HG02885 (cell line): ENCODE data around the gene ARHGAP12.

Experiments
- ATAC-seq: cut with Tn5 transposase; IDR thresholded peaks from one replicate; pipeline ENCODE4 v1.9.1; 2021; ENCODE audit warnings: mild to moderate bottlenecking; ENCODE audit not compliant: unreplicated experiment, poor library complexity

Gene ARHGAP12

DNA sequence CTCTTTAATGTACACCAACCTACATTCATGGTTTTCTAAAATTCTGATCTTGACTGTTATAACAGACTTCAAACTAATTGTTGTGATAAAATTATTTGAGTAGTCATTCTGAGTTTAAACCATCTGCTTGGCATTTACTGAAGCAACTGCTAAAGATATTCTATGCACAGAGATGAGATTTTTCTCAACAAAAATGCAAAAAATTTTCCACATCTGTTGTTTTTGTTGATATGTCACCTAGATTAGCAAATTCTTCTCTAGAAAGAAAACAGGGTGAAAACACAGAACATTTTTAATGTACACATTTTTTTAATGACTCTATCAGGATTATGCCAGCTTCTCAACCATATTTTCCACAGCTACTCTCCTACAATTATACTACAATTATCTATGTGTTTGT is 42.7 kb downstream of the ARHGAP12 start:
- ATAC-seq = no peak

DNA sequence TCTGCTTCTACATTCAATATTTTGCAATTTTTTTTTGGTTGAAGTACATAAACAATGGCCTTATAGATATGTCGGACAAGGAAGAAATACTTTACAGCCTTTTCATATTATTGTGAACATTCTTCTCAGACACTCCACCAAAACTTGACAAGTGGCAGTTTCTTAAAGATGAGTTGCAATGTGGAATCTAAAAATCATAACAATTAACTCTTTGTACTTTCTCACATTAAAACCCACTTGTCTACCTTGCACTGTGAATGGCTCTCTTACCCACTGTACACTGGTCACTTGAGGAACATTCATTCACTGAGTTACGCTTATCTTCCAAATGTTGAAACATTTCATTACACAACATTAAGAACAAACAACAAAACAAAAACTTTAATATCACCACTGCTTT is 44.2 kb downstream of the ARHGAP12 start:
- ATAC-seq = no peak

- no peak for ATAC-seq
Observed at GRCh38 chr10:31883397-31883796, 45.2 kb downstream of the ARHGAP12 start.

DNA sequence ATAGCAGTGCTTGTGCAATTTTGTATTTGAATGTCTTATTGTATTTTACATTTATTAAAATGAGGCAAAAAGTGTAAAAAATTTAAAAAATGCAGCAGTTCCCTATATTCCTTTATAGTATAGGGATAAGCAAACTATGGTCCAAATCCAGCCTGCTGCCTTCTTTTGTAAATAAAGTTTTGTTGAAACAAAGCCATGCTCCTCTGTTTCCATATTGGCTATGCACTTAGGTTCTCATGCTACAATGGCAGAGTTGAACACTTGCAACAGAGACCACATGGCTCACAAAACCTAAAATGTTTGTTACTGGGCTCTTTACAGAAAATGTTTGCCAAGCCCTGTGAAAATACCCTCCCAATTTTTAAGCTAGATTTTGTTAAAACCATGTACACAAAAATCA is 50.1 kb downstream of the ARHGAP12 start:
- ATAC-seq = no peak

- ATAC-seq = peak; percentile 55
Observed at GRCh38 chr10:31876652-31877352, 51.8 kb downstream of the ARHGAP12 start.

DNA sequence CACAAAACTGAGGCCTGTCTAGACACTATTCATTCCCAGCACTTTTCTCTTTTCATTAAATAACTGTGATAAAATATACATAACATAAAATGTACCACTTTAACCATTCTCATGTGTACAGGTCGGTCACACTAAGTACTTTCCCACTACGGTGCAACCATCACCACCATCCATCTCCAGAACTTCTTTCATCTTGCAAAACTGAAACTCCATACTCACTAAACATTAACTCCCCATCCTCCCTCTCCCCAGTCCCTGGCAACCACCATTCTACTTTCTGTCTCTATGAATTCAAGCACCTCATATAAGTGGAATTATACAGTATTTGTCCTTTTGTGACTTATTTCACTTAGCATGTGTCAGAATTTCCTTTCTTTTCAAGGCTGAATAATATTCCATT is 53.0 kb downstream of the ARHGAP12 start:
- no peak for ATAC-seq

GRCh38 chr10:31873724-31874123 is 54.9 kb downstream of the ARHGAP12 start:
- ATAC-seq = no peak

DNA sequence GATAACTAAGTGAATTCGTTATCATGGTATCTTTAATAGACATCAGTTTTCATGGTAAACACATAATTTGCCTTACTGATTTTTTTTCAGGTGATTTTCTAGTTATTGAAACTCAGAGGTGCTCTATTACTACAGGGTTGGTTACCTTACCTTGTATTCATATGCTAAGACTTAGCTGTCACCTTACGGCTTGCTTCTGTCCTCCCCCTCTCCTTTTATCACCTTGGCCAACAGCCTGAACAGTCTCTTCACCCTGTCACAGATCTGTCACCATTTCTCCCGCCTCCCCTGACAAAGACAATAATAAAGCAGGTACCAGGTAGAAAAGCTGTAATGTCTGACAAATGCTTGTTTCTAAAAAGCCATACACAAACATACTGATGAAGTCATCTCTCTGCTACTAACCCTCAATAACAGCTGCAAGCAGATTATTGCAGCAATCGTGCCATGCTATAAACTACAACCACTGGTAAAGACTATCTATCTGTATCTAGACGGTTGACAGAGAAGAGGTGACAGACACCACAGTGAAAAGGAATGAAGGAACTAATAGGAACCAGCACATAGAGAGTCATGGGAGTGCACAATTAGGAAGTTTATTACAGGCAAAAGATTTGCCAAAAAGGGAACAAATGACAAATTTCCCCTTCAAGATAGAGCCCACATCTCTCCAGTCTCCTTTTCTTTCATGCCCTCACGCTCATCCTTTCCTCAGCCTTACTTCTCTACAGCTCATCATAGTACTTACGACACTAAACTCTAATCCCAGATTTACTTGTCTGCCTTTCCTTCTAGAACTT is 57.2 kb downstream of the ARHGAP12 start:
- no peak for ATAC-seq

GRCh38 chr10:31867646-31868045 is 61.0 kb downstream of the ARHGAP12 start:
- no peak for ATAC-seq

DNA sequence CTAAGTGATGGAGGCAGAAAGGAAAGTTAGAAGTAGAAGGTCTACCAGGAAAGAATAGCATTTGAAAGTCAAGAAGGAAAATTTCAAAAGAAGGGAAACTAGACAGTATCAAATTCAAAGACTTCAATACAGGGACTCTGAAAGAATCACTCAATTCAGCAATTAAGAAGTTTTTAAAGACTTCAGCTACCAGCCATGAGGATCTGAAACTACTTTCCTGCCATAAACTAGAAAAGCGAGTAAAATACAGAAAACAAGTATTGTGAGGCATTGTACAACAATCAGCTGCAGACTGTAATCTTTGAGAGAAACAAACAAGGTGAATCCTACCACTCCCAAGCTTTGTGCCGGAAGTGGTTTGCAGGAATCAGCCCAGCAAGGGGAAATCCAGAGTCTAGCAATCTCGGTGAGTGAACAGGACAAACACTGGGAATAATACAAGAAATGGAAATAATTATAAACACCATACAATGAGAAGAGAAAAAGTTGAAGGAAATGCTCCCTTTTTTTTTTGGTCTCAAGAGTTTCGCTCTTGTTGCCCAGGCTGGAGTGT is 62.4 kb downstream of the ARHGAP12 start:
- ATAC-seq = no peak

DNA sequence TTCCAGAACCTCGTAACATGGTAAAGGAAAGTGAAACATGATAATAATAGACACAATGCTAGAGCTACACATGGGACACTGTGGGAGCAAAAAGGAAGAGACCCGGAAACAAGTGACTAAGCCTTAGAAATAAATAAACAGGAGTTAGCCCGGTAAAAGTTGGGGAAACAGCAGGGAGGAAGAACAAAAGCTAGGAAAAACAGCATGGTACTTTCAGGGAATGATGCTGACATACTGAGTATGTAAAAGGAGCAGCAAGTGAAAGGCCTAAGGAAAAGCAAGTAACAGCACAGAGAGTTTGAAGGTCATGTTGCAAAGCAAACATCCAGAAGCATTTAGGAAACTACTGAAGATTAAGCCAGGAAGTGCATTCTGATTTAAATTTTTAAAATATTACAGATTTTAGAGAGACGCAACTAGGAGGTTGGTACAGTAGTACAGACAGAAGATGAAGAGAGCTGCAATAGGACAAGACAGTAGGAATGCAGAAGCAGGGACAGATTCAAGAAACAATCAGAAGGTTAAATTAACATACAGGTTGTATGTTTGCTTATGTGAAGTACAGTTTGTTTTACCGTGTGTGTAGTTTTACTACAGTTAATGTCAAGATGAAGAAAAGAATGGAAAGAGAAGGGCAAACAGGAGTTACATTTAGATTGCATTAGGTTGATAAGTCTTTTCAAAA is 63.7 kb downstream of the ARHGAP12 start:
- ATAC-seq = no peak

DNA sequence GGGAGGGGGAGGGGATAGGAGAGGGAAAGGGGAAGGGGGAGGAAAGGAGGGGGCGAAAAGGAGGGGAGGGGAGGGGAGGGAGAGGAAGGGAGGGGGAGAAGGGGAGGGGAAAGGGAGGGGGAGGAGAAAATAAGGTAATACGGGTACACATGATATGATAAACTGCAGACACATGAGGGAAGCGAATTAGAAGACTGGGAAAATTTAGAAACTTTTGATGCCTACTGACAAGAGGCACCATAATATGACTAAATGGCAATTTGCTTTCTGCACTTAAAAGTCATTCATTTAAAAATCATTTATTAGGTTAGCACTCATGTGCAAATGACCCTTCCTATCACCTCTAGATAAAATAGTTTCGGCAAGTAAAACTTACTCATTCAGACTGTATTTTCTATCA is 73.6 kb downstream of the ARHGAP12 start:
- ATAC-seq = no peak

GRCh38 chr10:31853629-31854028 is 75.0 kb downstream of the ARHGAP12 start:
- ATAC-seq = no peak

DNA sequence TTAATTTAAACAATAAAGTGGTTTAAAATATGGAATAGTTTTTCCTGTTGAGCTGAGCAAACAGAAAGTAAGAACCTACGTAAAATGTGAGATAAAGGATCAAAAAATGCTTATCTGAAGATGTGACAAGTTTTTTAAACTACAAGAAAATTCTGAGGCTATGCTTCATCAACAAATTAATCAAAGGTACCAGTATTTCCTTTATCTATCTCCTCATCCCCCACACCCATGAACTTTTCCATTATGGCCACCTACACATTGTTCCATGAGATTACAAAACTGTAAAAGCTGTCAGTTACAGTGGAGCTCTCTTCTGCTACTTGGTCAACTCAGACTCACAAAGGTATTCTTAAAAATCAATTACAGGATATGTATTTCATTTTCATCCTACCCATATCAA is 77.4 kb downstream of the ARHGAP12 start:
- no peak for ATAC-seq

DNA sequence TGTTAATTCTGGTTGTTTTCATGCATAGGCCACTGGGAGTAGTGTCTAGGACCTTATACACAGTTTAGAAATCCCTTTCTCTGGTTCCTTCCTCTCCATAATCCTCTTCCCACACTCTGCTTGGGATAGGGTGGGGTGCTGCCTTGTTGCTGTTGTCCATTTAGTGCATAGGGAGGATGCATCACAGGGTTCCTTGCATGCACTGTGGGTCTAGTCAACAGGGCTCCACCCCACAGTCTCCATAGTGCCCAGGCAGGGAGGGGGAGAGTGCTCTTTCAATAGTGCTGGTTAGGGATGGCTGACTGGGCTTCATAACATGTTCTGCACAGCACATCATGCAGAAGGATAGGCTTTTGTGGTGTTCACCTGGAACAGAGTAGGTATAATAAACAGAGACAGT is 81.1 kb downstream of the ARHGAP12 start:
- no peak for ATAC-seq

DNA sequence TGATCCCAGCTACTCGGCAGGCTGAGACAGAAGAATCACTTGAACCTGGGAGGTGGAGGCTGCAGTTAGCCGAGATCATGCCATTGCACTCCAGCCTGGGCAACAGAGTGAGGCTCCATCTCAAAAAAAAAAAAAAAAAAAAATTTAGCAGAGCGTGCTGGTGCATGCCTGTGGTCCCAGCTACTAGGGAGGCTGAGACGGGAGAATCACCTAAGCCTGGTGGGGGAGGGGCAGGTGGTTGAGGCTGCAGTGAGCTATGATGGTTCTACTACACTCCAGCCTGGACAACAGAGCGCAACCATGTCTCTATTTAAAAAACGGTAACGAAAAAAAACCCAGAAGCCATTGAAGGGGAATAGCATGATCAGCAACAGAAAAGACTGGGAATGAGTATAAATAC is 89.9 kb downstream of the ARHGAP12 start:
- no peak for ATAC-seq

DNA sequence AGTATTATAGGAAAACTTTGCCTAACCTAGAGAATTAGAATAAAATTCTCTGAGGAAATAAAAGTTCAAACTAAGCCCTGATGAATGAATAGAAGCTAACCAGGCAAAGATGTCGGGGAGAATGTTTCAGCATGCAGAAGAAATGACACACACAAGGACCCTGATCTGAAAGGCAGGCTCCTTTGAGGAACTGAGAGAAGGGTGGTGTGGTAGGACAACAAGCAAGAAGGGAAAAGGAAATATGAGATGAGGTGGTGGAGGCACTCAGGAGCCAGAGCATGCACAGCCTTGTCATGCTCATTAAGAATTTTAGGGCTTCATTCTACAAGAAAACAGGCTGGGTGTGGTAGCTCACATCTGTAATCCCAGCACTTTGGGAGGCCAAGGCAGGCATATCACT is 90.6 kb downstream of the ARHGAP12 start:
- ATAC-seq = no peak

DNA sequence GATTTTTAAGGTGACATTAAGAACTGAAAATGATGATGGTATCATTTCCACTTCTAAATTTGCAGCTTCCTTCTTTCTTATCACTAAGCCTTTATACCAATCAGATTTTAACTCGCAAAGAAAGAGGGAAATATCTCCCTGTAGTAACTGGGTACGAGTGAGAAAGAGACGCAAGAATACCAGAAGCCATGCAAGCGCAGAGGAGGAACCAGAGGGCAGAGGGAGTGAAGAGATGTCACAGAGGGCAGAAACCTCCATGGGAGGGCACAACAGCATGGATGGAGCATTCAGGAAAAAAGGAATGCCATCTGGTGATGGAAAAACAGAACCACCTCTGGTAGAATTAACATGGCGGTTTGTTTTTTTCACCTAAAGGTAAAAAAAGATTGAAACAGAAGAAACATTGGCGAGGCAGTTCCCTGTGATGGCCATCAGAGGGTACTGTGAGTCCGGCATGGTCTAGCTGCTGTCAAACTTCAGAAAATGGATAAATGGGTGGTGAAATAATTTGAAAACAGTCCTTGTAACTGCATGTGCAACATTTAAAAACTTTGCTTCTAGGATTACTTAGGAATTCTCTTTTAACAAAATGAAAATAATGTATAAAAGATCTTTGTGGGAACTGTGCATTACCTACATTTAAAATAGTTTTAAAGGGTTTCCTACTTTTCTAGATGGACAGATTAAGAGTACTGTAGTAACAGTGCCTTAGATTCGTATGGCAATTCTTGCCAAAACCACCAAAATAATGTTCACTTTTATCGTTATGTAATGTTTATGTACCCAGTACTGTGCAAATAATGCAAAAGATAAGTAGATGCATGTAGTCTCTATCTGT is 91.8 kb downstream of the ARHGAP12 start:
- ATAC-seq = peak; percentile 83

DNA sequence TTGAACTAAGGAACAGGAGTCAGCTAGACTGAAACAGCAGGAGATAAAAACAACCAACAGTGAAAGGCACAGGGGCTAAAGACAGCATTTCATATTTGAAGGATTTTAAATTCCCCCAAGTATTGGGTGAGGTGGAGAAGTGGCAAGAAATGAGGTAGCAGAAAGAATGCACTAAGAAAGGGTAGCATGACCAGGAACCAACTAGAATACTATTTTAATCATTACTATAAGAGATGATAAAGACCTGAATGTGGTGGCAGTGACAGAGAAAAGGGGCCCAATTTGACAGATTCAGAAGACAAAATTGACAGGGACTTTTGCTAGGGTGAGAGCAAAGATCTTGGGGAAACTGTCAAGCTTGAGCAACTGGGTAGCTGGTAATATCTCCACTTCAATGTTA is 94.9 kb downstream of the ARHGAP12 start:
- ATAC-seq = no peak

DNA sequence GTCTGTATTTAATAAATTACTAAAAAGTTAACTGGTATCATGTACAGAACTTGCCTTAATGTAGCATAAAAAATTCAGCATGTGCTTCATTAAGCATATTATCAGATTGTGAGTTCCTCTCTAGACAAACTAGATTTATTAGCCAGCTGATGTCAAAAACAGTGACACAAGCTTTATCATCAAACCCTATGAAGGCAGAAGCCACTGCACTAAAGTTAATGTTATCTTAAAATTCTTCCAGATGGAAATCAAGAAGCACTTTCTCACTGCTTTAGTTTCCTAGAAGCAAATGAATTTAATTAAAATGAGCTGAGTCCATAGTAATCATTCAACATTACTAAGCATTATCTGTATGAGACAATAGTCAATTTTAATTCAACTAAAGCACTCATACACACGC is 96.4 kb downstream of the ARHGAP12 start:
- no peak for ATAC-seq
